K562 (cell line): ENCODE results near the gene PBX2. TPM values are rescaled to one million over a fixed set of nuclear protein-coding genes. Genes with fewer than 3 reads are reported as not detected.
A peak's percentile ranks its signal among the peaks of the same experiment; 100 is the strongest.

Experiments
- BCOR ChIP-seq: fragments of 450-650 bp; IDR thresholded peaks from 2 replicates; pipeline ENCODE4 v1.6.1; 2016
- CTBP1 ChIP-seq: fragments of 450-650 bp; IDR thresholded peaks from 2 replicates; pipeline ENCODE4 v1.6.1; 2016; ENCODE audit warnings: borderline replicate concordance
- CUX1 ChIP-seq: fragments of 200-800 bp; sonication (Bioruptor generic); IDR thresholded peaks from 2 replicates; pipeline ENCODE4 v1.6.1; 2016; ENCODE audit warnings: missing genetic modification characterization, missing compliant biosample characterization
- DLX4 ChIP-seq: fragments of 250-450 bp; sonication (Bioruptor Pico); IDR thresholded peaks from 2 replicates; pipeline ENCODE4 v1.6.1; 2021; ENCODE audit warnings: mild to moderate bottlenecking
- DMBX1 ChIP-seq: fragments of 250-450 bp; sonication (Bioruptor Pico); IDR thresholded peaks from 2 replicates; pipeline ENCODE4 v1.8.0; 2022; ENCODE audit warnings: inconsistent platforms, mild to moderate bottlenecking, moderate library complexity, borderline replicate concordance
- FOXO4 ChIP-seq: fragments of 450-650 bp; formaldehyde crosslinking; IDR thresholded peaks from 2 replicates; pipeline ENCODE4 v1.4.0; 2020; ENCODE audit warnings: mild to moderate bottlenecking, moderate library complexity
- KLF6 ChIP-seq: fragments of 250-450 bp; sonication (Bioruptor Pico); IDR thresholded peaks from 2 replicates; pipeline ENCODE4 v1.4.0; 2020; ENCODE audit warnings: mild to moderate bottlenecking, moderate library complexity, borderline replicate concordance
- MECOM ChIP-seq: fragments of 250-450 bp; sonication (Bioruptor Pico); IDR thresholded peaks from 2 replicates; pipeline ENCODE4 v1.8.0; 2022; ENCODE audit warnings: inconsistent platforms
- MTA1 ChIP-seq: fragments of 450-650 bp; IDR thresholded peaks from 2 replicates; pipeline ENCODE4 v1.6.1; 2017; ENCODE audit warnings: borderline replicate concordance
- SREBF2 ChIP-seq: sonication (generic); formaldehyde crosslinking; IDR thresholded peaks from 2 replicates; pipeline ENCODE4 v1.4.0; 2020; ENCODE audit warnings: mild to moderate bottlenecking, missing genetic modification reagents
- TRIM28 ChIP-seq: fragments of 450-650 bp; IDR thresholded peaks from 2 replicates; pipeline ENCODE4 v1.6.1; 2017
- ZKSCAN1 ChIP-seq: fragments of 150-350 bp; IDR thresholded peaks from 2 replicates; pipeline ENCODE4 v1.6.1; 2016; ENCODE audit warnings: low read depth, low read length
- ZNF316 ChIP-seq: fragments of 450-650 bp; IDR thresholded peaks from 2 replicates; pipeline ENCODE4 v1.6.1; 2016
- ZNF589 ChIP-seq: fragments of 200-800 bp; sonication (Bioruptor generic); IDR thresholded peaks from 2 replicates; pipeline ENCODE4 v1.6.1; 2016; ENCODE audit warnings: low read depth, missing genetic modification characterization, missing compliant biosample characterization
- ZNF655 ChIP-seq: fragments of 250-450 bp; sonication (Bioruptor Pico); IDR thresholded peaks from 2 replicates; pipeline ENCODE4 v1.5.0; 2021
- polyA plus RNA-seq, 8 experiments: library from polyadenylated mRNA; depleted of rRNA in 4 of 8; stranded (reverse) in 5 of 8; unstranded in 3 of 8; fragments of >200 nt; fragmentation: Nextera tagmentation in 2 of 8; fragmentation: Illumina TruSeq in 1 of 8; extraction: Ambion mirVana in 2 of 8; extraction: Trizol in 1 of 8; gene quantifications; 2 replicates each; pipeline versions ENCODE4 v1.2.1 to v1.2.3, GENCODE V29; 2011 to 2014; ENCODE audit warnings: inconsistent platforms in 1 of 8, missing spikeins in 1 of 8
- total RNA-seq, 7 experiments: library from RNA; depleted of rRNA in 6 of 7; stranded (reverse); fragments of >200 nt in 6 of 7; fragmentation: Illumina TruSeq in 2 of 7; extraction: Trizol in 2 of 7; gene quantifications; 2 replicates each; pipeline versions ENCODE4 v1.2.1 to v1.2.3, GENCODE V29; 2011 to 2021; ENCODE audit warnings: low replicate concordance in 1 of 7

The PBX2 gene
- total and polyA plus RNA-seq, 9 of the 15 experiments (the other 6 are each of a cell fraction or from before 2014, with no cell fraction given) = 1.9 to 134 (median 62.5) TPM

GRCh38 chr6:32176476-32177182 lies 13.4 kb downstream of the PBX2 start (continued):
- TF ChIP-seq DLX4 (CRISPR knock-in tag) (no peak), KLF6 (CRISPR knock-in tag) (0 out of 2 replicates have a peak, but pooled peaks have one; percentile 60), MTA1 (peak; percentile 57; the same call in 1 of the 2 replicates), ZKSCAN1 (no peak), CTBP1 (no peak), ZNF589 (CRISPR knock-in tag) (no peak), BCOR (no peak), MECOM (no peak), SREBF2 (CRISPR knock-in tag) (no peak), FOXO4 (CRISPR knock-in tag) (no peak), ZNF655 (CRISPR knock-in tag) (no peak), TRIM28 (peak; percentile 18; the same call in 1 of the 2 replicates), ZNF316 (no peak), DMBX1 (CRISPR knock-in tag) (no peak), CUX1 (CRISPR knock-in tag) (no peak)
